WERI-Rb-1 (cell line): Measurements from ENCODE around the gene EHD4.

ENCODE experiments used
- DNase-seq: peaks from one replicate; pipeline ENCODE4 v3.0.0-alpha.2; 2020
- H3K27ac ChIP-seq: fragments of 250-450 bp; sonication (Bioruptor Pico); 2 replicates; pipeline ENCODE4 v1.5.1; 2020; ENCODE audit warnings: mild to moderate bottlenecking, moderate library complexity
- H3K27me3 ChIP-seq: fragments of 250-450 bp; sonication (Bioruptor Pico); 2 replicates; pipeline ENCODE4 v1.5.1; 2021; ENCODE audit warnings: mild to moderate bottlenecking, low read depth, moderate library complexity; ENCODE audit not compliant: insufficient read depth, severe bottlenecking
- H3K36me3 ChIP-seq: fragments of 250-450 bp; sonication (Bioruptor Pico); 2 replicates; pipeline ENCODE4 v1.5.1; 2020; ENCODE audit warnings: mild to moderate bottlenecking, moderate library complexity
- H3K4me3 ChIP-seq: 2 replicates; pipeline ENCODE4 v1.5.1; 2011; ENCODE audit warnings: low read depth, mild to moderate bottlenecking, control low read depth, low read length
- H3K9me3 ChIP-seq: fragments of 250-450 bp; sonication (Bioruptor Pico); 2 replicates; pipeline ENCODE4 v1.5.1; 2021; ENCODE audit warnings: mild to moderate bottlenecking, moderate library complexity; ENCODE audit not compliant: severe bottlenecking
- TF ChIP-seq, protein P1 (sequence below): IDR thresholded peaks from 2 replicates; pipeline ENCODE4 v1.5.1; 2011; ENCODE audit warnings: low read depth, mild to moderate bottlenecking, control low read depth, inconsistent platforms, low read length

Gene EHD4

DNA sequence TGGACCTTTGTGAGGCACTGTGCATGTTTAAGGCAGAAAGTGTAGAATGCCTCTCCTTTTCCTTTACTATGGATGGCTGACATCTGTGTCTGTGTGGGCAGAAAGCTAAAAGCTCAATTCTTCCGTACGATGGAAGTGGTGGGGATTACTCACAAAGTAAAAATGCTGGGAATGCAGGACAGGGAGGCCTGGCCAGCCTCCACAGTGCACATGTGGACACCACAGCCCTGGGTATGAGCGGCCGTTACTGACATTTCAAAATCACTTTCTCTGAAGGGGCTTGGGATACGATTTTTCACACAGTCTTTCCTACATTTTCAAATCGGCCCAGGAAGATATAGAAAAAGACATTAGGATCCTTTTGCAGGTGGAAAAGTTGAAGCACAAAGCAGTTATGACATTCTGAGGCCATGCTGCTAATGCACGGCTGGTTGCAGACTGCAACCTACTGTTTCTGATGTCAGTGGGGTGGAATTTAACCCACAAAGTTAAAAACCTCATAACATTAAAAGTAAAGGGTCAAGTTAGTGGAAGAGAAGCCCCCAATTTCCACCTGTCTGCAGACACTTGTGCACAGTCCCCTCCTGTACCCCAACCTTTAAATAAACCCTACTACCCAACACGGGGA is 27.9 kb downstream of the EHD4 start:
- Histone ChIP-seq H3K27ac (no peak overlapping the region), H3K36me3 (no peaks in the 10 kb centered on the region), H3K4me3 (no peak overlapping the region), H3K27me3 (no peaks in the 10 kb centered on the region), H3K9me3 (no peaks in the 10 kb centered on the region)
- no peak for DNase-seq
- TF ChIP-seq, protein P1, sequence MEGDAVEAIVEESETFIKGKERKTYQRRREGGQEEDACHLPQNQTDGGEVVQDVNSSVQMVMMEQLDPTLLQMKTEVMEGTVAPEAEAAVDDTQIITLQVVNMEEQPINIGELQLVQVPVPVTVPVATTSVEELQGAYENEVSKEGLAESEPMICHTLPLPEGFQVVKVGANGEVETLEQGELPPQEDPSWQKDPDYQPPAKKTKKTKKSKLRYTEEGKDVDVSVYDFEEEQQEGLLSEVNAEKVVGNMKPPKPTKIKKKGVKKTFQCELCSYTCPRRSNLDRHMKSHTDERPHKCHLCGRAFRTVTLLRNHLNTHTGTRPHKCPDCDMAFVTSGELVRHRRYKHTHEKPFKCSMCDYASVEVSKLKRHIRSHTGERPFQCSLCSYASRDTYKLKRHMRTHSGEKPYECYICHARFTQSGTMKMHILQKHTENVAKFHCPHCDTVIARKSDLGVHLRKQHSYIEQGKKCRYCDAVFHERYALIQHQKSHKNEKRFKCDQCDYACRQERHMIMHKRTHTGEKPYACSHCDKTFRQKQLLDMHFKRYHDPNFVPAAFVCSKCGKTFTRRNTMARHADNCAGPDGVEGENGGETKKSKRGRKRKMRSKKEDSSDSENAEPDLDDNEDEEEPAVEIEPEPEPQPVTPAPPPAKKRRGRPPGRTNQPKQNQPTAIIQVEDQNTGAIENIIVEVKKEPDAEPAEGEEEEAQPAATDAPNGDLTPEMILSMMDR = no peak

GRCh38 chr15:41943543-41944312 is 28.6 kb downstream of the EHD4 start:
- H3K4me3 ChIP-seq = no peak overlapping the region
- TF ChIP-seq, protein P1 = no peak
- H3K27ac ChIP-seq = no peak overlapping the region
- DNase-seq = no peak
- H3K36me3 ChIP-seq = no peaks in the 10 kb centered on the region
- no peaks in the 10 kb centered on the region for H3K27me3 ChIP-seq
- no peaks in the 10 kb centered on the region for H3K9me3 ChIP-seq

DNA sequence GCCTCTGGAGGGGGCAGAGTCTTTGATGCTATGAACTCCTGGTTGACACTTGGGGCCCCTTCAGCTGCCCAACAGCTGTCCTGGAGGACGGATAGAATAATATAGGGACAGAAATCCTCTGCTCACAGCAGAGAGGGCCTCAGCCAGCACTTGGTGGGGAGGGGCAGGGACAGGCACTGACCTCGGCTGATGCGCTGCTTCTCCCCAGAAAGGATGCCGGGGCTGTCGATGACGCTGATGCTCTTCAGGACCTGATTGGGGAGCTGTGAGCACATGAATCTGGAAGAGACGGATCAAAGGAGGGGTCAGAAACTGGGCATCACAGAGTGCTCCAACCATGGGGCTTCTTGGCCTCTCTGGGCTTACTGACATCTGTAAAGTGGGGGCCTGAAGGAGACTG is 29.5 kb downstream of the EHD4 start:
- TF ChIP-seq, protein P1 = no peak
- no peaks in the 10 kb centered on the region for H3K9me3 ChIP-seq
- no peaks in the 10 kb centered on the region for H3K27me3 ChIP-seq
- no peak for DNase-seq
- H3K4me3 ChIP-seq = no peak overlapping the region
- no peaks in the 10 kb centered on the region for H3K36me3 ChIP-seq
- peak overlapping the region; percentile 37; the same call in 1 of the 2 replicates for H3K27ac ChIP-seq

DNA sequence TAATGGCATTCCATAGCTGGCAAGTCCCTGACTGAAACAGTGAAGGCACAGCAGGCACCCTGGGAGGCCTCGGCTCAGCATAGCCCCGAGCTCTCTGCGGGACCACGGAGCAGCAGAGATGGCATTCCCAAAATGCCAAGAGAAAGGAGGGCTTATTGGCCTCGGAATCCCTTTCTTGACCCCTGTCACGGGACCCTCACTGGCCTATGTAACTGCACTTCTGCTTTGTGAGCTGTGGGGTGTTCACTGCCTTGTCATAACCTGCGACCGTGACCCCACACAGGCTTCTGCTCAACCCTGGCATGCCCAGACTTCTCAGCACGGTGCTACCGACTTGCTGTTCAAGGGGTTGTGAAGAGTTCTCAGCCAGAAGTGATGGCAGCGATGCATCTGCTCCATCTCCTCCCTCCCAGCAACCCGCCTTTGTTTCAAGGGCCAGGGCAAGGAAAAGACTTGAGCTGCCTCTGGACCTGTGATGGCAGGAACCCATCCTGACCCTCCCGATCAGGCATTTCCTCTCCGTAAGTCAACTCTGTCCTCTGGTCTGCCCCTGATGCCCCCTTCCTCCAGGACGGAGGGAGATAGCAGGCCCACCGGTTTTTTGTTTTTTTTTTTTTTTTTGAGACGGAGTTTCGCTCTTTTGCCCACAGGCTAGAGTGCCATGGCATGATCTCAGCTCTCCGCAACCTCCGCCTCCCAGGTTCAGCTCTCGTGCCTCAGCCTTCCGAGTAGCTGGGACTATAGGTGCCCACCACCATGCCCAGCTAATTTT is 30.5 kb downstream of the EHD4 start:
- no peaks in the 10 kb centered on the region for H3K9me3 ChIP-seq
- H3K27me3 ChIP-seq = no peaks in the 10 kb centered on the region
- TF ChIP-seq, protein P1 = no peak
- no peak overlapping the region; the same call in 1 of the 2 replicates for H3K27ac ChIP-seq
- no peak for DNase-seq
- H3K36me3 ChIP-seq = no peaks in the 10 kb centered on the region
- no peak overlapping the region for H3K4me3 ChIP-seq

DNA sequence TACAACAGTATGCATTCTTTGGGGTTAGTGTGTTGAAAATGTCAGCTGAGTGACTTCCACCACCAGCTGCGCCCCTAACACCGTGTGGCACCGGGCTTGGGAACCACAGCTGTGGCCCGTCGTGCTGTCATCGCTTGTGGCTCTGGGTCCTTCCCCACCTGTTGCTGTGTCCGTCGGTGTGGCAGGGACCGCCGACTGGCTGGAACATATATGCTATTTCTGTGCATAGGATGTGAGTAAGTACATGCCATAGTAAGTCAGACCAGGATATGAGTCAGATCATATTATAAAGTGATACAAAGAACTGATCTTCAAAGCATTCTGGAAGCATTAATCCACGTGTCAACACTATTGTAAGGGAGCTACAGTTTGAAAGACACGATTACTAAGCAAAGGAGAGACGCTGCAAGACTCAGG is 31.9 kb downstream of the EHD4 start:
- Histone ChIP-seq H3K9me3 (no peaks in the 10 kb centered on the region), H3K36me3 (no peaks in the 10 kb centered on the region), H3K27ac (no peak overlapping the region), H3K4me3 (no peak overlapping the region), H3K27me3 (no peaks in the 10 kb centered on the region)
- TF ChIP-seq, protein P1 = no peak
- no peak for DNase-seq
